ENCODE measurements around the gene CHAF1B. TPM values are rescaled to one million over a fixed set of nuclear protein-coding genes. Genes with fewer than 3 reads are reported as not detected.

Gene CHAF1B
- total RNA-seq, 1 experiment from 2014 or later, result 18.7 TPM

DNA sequence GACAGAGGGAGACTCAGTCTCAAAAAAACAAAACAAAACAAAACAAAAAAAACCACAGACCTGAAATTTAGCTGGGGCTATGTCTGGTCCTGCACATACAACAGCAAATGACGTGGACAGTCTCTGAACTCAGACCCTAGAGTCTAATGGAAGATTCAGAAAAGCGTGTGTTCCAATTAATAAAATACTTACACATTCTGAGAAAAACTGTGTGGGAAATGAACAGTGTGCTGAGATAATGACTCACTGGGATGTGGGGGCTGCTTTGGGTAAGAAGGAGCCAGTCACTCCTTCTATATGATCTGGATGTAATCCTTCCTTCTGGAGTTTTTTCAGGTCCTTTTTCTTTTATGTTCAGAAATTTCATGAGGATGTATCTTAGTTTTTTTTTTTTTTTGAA lies 65.3 kb downstream of the CHAF1B start:
- Mint-ChIP-seq H3K9me3 (ENCODE audit: unreplicated experiment) (no peaks in the 10 kb centered on the region), H3K36me3 (ENCODE audit: insufficient read depth, unreplicated experiment) (no peaks in the 10 kb centered on the region), H3K27me3 (ENCODE audit: insufficient read depth, unreplicated experiment) (no peaks in the 10 kb centered on the region), H3K4me1 (ENCODE audit: low read depth, unreplicated experiment) (no peaks in the 10 kb centered on the region), H3K27ac (ENCODE audit: unreplicated experiment) (no peak overlapping the region), H3K4me3 (ENCODE audit: unreplicated experiment) (no peak overlapping the region)
- no peaks in the 10 kb centered on the region for H3K4me1 ChIP-seq
- intact Hi-C loops (cut with micrococcal nuclease; ENCODE audit: unreplicated experiment), result no loop called here
- H3K27me3 ChIP-seq (replicated peaks; ENCODE audit: control insufficient read depth, insufficient read depth, low read length), result no peaks in the 10 kb centered on the region
- POLR2A ChIA-PET, result no interaction called here
- H3K4me3 ChIP-seq (ENCODE audit: low read depth, low read length), result no peak overlapping the region
- BruUV-seq (replicated peaks), result no TSS peak
- CTCF ChIA-PET, result no interaction called here
- TF ChIP-seq, protein P1, sequence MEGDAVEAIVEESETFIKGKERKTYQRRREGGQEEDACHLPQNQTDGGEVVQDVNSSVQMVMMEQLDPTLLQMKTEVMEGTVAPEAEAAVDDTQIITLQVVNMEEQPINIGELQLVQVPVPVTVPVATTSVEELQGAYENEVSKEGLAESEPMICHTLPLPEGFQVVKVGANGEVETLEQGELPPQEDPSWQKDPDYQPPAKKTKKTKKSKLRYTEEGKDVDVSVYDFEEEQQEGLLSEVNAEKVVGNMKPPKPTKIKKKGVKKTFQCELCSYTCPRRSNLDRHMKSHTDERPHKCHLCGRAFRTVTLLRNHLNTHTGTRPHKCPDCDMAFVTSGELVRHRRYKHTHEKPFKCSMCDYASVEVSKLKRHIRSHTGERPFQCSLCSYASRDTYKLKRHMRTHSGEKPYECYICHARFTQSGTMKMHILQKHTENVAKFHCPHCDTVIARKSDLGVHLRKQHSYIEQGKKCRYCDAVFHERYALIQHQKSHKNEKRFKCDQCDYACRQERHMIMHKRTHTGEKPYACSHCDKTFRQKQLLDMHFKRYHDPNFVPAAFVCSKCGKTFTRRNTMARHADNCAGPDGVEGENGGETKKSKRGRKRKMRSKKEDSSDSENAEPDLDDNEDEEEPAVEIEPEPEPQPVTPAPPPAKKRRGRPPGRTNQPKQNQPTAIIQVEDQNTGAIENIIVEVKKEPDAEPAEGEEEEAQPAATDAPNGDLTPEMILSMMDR (IDR thresholded peaks at IDR 0.05; ENCODE audit: insufficient read depth in 1 of 2, low read depth in 1 of 2, low read length in 1 of 2, severe bottlenecking in 1 of 2, unreplicated experiment in 1 of 2), result no peak
- no peak for DNase-seq
- no peaks in the 10 kb centered on the region for H3K36me3 ChIP-seq (ENCODE audit: control insufficient read depth, insufficient read depth, low read length)
- H3K9me3 ChIP-seq, result no peaks in the 10 kb centered on the region

DNA sequence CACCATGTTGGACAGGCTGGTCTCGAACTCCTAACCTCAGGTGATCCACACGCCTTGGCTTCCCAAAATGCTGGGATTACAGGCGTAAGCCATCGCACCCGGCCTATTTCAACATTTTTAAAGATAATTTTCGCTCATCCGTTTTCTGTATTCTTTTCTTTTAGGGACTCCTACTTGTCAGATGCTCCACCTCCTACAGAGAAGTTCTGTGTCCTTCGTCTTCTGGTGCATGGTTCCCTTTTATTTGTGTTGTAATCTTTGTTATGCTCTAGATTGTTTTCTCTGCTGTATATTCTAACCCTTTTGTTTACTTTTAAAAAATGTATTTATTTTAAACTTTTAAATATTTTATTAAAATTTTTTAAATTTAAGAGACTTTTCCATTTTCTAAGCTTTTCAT lies 66.3 kb downstream of the CHAF1B start:
- Histone ChIP-seq H3K4me3 (ENCODE audit: low read depth, low read length) (no peak overlapping the region), H3K27me3 (replicated peaks; ENCODE audit: control insufficient read depth, insufficient read depth, low read length) (no peaks in the 10 kb centered on the region), H3K4me1 (no peaks in the 10 kb centered on the region), H3K9me3 (no peaks in the 10 kb centered on the region), H3K36me3 (ENCODE audit: control insufficient read depth, insufficient read depth, low read length) (no peaks in the 10 kb centered on the region)
- ChIA-PET POLR2A (no interaction called here), CTCF (no interaction called here)
- Mint-ChIP-seq H3K27ac (ENCODE audit: unreplicated experiment) (no peak overlapping the region), H3K36me3 (ENCODE audit: insufficient read depth, unreplicated experiment) (no peaks in the 10 kb centered on the region), H3K4me1 (ENCODE audit: low read depth, unreplicated experiment) (no peaks in the 10 kb centered on the region), H3K27me3 (ENCODE audit: insufficient read depth, unreplicated experiment) (no peaks in the 10 kb centered on the region), H3K4me3 (ENCODE audit: unreplicated experiment) (no peak overlapping the region), H3K9me3 (ENCODE audit: unreplicated experiment) (no peaks in the 10 kb centered on the region)
- TF ChIP-seq, protein P1 (IDR thresholded peaks at IDR 0.05; ENCODE audit: insufficient read depth in 1 of 2, low read depth in 1 of 2, low read length in 1 of 2, severe bottlenecking in 1 of 2, unreplicated experiment in 1 of 2), result no peak
- DNase-seq, result no peak
- intact Hi-C loops (cut with micrococcal nuclease; ENCODE audit: unreplicated experiment), result no loop called here
- no TSS peak for BruUV-seq (replicated peaks)

DNA sequence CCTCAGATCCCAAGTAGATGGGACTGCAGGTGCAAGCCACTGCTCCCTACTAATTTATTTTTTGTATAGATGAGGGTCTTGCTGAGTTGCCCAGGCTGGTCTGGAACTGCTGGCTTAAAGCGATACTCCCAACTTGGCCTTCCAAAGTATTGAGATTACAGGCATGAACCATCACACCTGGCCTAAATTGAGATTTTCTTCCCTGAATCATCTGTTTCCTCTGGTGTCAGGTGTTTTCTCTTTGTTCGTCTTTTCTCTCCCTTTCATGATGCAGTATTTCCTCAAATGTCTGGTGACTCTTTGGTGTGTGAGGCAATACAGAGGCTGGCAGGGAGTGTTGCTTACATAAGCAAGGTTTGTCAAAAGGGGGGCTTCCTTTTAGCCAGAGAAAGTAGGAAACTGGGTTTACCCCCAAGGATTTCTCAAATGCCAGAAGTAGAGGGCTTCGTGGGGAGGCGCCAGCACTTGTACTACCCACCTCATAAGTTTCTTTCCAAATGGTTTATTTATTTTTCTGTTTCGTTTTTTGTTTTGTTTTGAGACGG lies 67.2 kb downstream of the CHAF1B start:
- no peak for DNase-seq
- Mint-ChIP-seq H3K4me1 (ENCODE audit: low read depth, unreplicated experiment) (no peaks in the 10 kb centered on the region), H3K36me3 (ENCODE audit: insufficient read depth, unreplicated experiment) (no peaks in the 10 kb centered on the region), H3K27me3 (ENCODE audit: insufficient read depth, unreplicated experiment) (no peaks in the 10 kb centered on the region), H3K27ac (ENCODE audit: unreplicated experiment) (no peak overlapping the region), H3K9me3 (ENCODE audit: unreplicated experiment) (no peaks in the 10 kb centered on the region), H3K4me3 (ENCODE audit: unreplicated experiment) (no peak overlapping the region)
- intact Hi-C loops (cut with micrococcal nuclease; ENCODE audit: unreplicated experiment), result no loop called here
- CTCF ChIA-PET, result no interaction called here
- BruUV-seq (replicated peaks), result no TSS peak
- POLR2A ChIA-PET, result no interaction called here
- H3K27me3 ChIP-seq (replicated peaks; ENCODE audit: control insufficient read depth, insufficient read depth, low read length), result no peaks in the 10 kb centered on the region
- no peaks in the 10 kb centered on the region for H3K9me3 ChIP-seq
- no peaks in the 10 kb centered on the region for H3K4me1 ChIP-seq
- no peaks in the 10 kb centered on the region; the same call in 1 of the 2 replicates for H3K36me3 ChIP-seq (ENCODE audit: control insufficient read depth, insufficient read depth, low read length)
- H3K4me3 ChIP-seq (ENCODE audit: low read depth, low read length), result no peak overlapping the region
- TF ChIP-seq, protein P1 (IDR thresholded peaks at IDR 0.05; ENCODE audit: insufficient read depth in 1 of 2, low read depth in 1 of 2, low read length in 1 of 2, severe bottlenecking in 1 of 2, unreplicated experiment in 1 of 2), result no peak
